ENCODE data around the gene NUDT8. TPM values are rescaled to one million over a fixed set of nuclear protein-coding genes. Genes with fewer than 3 reads are reported as not detected.
"Not testable (repeated sequence)": the region's sequence is repeated elsewhere in the genome, so short reads cannot be mapped to it uniquely, and the experiment has no call there.

NUDT8 gene
- total RNA-seq, 1 experiment from 2014 or later: 6.9 TPM

GRCh38 chr11:67594480-67594879 lies 35.3 kb downstream of the NUDT8 start:
- no peak overlapping the region for H3K4me3 Mint-ChIP-seq (ENCODE audit: unreplicated experiment)
- no peaks in the 10 kb centered on the region for H3K27me3 Mint-ChIP-seq (ENCODE audit: insufficient read depth, unreplicated experiment)
- TF ChIP-seq, protein P1, sequence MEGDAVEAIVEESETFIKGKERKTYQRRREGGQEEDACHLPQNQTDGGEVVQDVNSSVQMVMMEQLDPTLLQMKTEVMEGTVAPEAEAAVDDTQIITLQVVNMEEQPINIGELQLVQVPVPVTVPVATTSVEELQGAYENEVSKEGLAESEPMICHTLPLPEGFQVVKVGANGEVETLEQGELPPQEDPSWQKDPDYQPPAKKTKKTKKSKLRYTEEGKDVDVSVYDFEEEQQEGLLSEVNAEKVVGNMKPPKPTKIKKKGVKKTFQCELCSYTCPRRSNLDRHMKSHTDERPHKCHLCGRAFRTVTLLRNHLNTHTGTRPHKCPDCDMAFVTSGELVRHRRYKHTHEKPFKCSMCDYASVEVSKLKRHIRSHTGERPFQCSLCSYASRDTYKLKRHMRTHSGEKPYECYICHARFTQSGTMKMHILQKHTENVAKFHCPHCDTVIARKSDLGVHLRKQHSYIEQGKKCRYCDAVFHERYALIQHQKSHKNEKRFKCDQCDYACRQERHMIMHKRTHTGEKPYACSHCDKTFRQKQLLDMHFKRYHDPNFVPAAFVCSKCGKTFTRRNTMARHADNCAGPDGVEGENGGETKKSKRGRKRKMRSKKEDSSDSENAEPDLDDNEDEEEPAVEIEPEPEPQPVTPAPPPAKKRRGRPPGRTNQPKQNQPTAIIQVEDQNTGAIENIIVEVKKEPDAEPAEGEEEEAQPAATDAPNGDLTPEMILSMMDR (IDR thresholded peaks at IDR 0.05; ENCODE audit: unreplicated experiment): no peak
- peaks cover 6% of the 10 kb centered on the region for H3K4me1 Mint-ChIP-seq (ENCODE audit: insufficient read depth, unreplicated experiment)
- CTCF ChIA-PET: interaction anchor here (0.7 kb wide), 1 partner anchor 139 kb away, joined by 3 read pairs; the partner anchor contains the start of gene CABP4
- no peaks in the 10 kb centered on the region for H3K9me3 Mint-ChIP-seq (ENCODE audit: unreplicated experiment)
- no peak overlapping the region for H3K27ac Mint-ChIP-seq (ENCODE audit: low read depth, unreplicated experiment)
- intact Hi-C loops (cut with micrococcal nuclease): no loop called here
- H3K36me3 Mint-ChIP-seq (ENCODE audit: insufficient read depth, unreplicated experiment): peaks cover 10% of the 10 kb centered on the region
- POLR2A ChIA-PET: interaction anchor here (1.6 to 6.5 kb wide), 3 partner anchors 11 to 20 kb away, joined by 7 to 70 read pairs (median 12); partner anchors contain the start of gene GSTP1
- DNase-seq (ENCODE audit: unreplicated experiment): no peak
- no TSS peak for BruUV-seq (replicated peaks)

DNA sequence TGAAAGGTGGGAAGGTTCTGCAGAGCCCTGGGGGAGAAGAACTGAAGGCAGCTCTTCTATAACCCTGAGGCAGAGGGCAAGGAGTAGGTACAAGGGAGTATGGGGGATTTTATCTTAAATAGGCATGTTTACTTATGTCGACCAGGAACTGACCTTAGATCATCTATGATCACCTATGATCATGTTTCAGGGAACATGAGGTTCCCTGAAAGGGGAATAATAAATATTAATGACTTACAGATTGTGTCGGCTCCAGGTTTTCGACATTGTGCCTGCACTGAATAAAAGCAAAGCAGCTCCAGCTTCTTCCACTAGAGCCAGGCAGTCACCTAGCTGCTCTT lies 36.2 kb downstream of the NUDT8 start:
- ChIA-PET POLR2A (interaction anchor here (0.6 to 6.5 kb wide), 5 partner anchors 10 to 632 kb away, joined by 3 to 70 read pairs (median 3); partner anchors contain the start of gene GSTP1), CTCF (interaction anchor here (0.6 kb wide), 1 partner anchor 44 kb away, joined by 3 read pairs; no protein-coding TSS in a partner anchor)
- DNase-seq (ENCODE audit: unreplicated experiment): no peak
- Mint-ChIP-seq H3K9me3 (ENCODE audit: unreplicated experiment) (no peaks in the 10 kb centered on the region), H3K36me3 (ENCODE audit: insufficient read depth, unreplicated experiment) (peaks cover 11% of the 10 kb centered on the region), H3K27me3 (ENCODE audit: insufficient read depth, unreplicated experiment) (no peaks in the 10 kb centered on the region), H3K4me1 (ENCODE audit: insufficient read depth, unreplicated experiment) (peaks cover 6% of the 10 kb centered on the region), H3K27ac (ENCODE audit: low read depth, unreplicated experiment) (no peak overlapping the region), H3K4me3 (ENCODE audit: unreplicated experiment) (no peak overlapping the region)
- TF ChIP-seq, protein P1 (IDR thresholded peaks at IDR 0.05; ENCODE audit: unreplicated experiment): no peak
- no TSS peak for BruUV-seq (replicated peaks)
- intact Hi-C loops (cut with micrococcal nuclease): no loop called here

DNA sequence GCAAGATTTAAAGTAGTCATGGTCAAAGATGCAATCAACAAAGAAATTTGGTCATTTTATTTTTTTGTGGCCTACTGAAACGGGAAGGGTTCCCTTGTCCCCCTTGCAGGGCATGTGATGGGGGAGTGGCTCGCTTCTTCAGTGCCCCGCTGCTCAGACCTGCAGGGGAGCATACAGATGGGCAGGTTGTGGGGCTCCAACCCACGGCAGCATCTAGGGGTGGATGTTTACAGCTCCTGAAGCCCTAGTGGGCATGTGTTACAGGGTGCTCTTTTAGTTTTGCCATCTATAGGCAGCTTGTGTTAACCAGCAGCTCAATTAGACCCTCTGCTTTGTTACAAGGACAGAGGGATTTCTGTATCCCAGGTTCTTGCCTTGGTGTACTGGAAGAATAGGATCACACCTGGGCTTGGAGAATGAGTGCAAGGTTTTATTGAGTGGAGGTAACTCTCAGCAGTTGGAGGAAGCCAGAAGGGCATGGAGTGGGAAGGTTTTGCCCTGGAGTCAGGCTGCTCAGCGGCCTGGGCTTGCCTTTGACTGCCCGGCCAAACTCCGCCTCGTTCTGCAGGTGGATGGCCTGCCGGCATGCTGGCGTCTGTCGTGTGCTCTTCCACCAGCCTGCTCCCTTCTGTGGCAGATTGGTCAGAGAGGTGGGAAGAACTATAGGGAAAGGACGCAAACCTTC lies 36.7 kb downstream of the NUDT8 start:
- Mint-ChIP-seq H3K4me1 (ENCODE audit: insufficient read depth, unreplicated experiment) (peaks cover 6% of the 10 kb centered on the region), H3K9me3 (ENCODE audit: unreplicated experiment) (no peaks in the 10 kb centered on the region), H3K36me3 (ENCODE audit: insufficient read depth, unreplicated experiment) (peaks cover 16% of the 10 kb centered on the region), H3K27me3 (ENCODE audit: insufficient read depth, unreplicated experiment) (no peaks in the 10 kb centered on the region), H3K4me3 (ENCODE audit: unreplicated experiment) (no peak overlapping the region), H3K27ac (ENCODE audit: low read depth, unreplicated experiment) (no peak overlapping the region)
- ChIA-PET CTCF (interaction anchor here (0.5 to 0.9 kb wide), 5 partner anchors 15 to 80 kb away, joined by 3 to 5 read pairs (median 3); no protein-coding TSS in a partner anchor), POLR2A (interaction anchor here (0.5 to 6.5 kb wide), 10 partner anchors 9 to 632 kb away, joined by 3 to 70 read pairs (median 3); partner anchors contain the start of gene GSTP1)
- TF ChIP-seq, protein P1 (IDR thresholded peaks at IDR 0.05; ENCODE audit: unreplicated experiment): no peak
- BruUV-seq (replicated peaks): no TSS peak
- DNase-seq (ENCODE audit: unreplicated experiment): no peak
- intact Hi-C loops (cut with micrococcal nuclease): no loop called here

DNA sequence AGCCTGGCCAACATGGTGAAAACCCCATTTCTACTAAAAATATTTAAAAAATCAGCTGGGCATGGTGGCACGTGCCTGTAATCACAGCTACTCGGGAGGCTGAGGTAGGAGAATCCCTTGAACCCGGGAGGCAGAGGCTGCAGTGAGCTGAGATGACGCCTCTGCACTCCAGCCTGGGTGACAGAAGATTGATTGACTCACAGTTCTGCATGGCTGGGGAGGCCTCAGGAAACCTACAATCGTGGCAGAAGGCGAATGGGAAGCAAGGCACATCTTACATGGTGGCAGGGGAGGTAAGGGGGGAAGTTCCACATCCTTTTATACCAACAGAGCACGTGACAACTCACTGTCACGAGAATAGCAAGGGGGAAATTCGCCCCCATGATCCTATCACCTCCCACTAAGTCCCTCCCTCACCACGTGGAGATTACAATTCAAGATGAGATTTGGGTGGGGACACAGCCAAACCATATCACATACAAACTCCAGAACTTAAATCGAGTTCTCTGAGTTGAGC lies 40.8 kb downstream of the NUDT8 start:
- DNase-seq (ENCODE audit: unreplicated experiment); H3K4me3 Mint-ChIP-seq (ENCODE audit: unreplicated experiment); H3K27me3 Mint-ChIP-seq (ENCODE audit: insufficient read depth, unreplicated experiment); H3K9me3 Mint-ChIP-seq (ENCODE audit: unreplicated experiment); H3K27ac Mint-ChIP-seq (ENCODE audit: low read depth, unreplicated experiment); intact Hi-C loops (cut with micrococcal nuclease); CTCF ChIA-PET; BruUV-seq (replicated peaks); POLR2A ChIA-PET: not testable (repeated sequence)
- peaks cover 56% of the 10 kb centered on the region for H3K36me3 Mint-ChIP-seq (ENCODE audit: insufficient read depth, unreplicated experiment)
- peaks cover 27% of the 10 kb centered on the region for H3K4me1 Mint-ChIP-seq (ENCODE audit: insufficient read depth, unreplicated experiment)
